Measurements from ENCODE around the gene GEMIN7.

Gene GEMIN7

DNA sequence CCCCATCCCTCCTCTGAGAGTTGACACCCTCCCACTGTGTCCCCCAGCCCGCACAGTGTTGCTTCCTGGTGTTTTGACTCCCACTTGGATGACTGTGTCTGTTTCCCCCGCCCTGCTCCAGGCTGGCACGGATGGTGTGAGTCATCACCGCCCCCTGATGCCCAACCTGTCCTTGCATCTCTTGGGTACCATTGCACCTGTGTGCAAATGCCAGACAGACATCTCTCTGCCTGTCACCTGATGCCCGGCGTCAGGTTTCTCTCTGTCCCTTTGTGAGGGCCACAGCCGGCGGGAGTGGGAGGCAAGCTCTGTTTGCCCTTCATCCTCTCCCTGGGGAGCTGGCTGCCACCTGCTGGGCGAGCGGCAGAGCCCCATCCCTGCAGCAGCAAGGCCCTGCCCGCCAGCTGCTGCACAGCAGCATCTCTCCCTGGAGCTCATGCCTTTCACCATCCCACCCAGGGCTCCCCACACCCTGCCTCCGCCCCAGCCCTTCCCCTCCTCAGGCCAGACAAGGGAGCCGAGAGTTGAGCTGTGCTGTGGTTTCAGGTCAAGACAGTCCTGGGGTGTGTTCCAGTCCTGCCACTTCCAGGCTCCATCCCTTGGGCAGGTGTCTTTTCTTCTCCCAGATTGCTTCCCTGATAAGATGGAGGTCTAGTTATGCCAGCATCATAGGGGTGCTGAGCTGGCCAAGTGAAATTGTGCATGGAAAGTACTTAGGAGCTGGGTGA lies 52.0 kb downstream of the GEMIN7 start:
- DNase-seq: no peak

DNA sequence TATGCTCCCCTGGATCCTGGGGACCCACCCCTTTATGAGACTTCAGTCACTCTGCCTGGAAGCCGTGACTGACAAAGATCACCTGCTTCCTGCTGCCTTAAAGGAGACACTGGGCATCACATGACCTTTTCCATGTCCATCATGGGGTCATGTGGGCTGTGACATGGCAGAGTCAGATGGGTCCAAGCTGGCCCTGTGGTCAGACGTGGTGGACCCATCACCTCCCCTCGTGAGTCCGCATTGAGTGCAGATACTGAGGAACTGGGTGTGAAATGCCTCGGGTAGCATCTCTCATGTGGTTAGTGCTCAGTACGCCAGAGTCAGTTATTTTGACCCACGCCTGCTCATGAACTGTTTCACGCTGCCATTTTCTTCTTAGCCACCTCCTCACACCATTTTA lies 54.6 kb downstream of the GEMIN7 start:
- DNase-seq: no peak

DNA sequence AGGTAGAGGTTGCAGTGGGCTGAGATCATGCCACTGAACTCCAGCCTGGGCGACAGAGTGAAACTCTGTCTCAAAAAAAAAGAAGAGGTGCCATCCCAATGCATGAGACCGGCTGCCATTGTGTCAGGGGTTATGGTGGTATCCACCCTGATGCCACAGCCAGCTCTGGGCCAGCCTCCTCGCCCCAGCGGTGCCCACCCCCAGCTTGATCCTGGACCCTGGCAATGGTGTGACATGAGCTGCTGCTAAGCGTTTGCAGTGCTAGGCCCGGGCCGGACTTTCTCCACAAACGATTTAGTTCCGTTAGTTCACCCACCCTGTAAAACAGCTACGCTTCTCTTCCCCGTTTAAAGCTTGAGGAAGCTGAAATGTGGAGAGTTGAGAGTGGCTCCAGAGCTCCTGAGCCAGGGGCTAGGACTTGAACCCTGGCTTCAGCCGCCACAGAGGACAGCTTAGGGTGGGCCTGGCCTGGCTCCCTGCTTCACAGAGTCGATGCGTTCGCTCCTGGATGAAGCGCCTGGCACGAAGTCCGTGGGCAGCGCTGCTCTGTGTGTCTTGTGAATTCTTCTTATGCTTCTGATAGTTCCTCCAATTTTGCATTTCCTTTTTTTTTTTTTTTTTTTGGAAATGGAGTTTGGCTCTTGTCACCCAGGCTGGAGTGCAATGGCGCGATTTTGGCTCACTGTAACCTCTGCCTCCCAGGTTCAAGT lies 56.3 kb downstream of the GEMIN7 start:
- DNase-seq: no peak

DNA sequence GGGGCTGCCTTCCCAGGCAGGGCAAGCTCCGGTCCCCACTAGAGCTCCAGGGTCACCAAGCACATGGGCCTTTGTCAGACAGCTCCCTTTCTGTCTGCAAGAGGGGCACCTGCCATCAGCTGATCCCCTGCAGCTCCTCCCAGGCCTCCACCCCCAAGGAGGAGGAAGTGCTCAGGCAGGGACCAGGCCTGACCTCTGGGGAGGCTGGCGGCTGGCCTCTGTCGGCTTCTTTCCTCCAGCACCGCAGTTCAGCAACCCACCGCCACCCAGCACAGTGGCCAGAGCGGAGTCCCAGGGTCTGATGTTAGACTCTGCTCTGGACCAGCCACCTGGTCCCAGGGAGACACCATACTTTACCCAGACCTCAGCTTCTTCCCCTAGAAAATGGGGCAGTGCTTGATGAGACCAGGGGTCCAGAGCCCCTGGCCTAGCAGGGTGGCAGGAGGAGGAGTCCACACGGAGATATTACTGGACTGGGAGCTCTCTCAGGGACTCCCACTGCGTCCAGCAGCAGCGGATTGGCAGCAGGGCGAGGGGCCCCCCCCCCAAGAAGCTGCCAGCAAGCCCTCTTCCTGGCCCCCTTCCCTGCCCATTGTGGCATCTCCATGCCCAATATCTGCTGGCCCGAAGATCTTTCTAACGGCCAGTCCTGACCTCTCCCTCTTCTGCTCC lies 57.6 kb downstream of the GEMIN7 start:
- no peak for DNase-seq

DNA sequence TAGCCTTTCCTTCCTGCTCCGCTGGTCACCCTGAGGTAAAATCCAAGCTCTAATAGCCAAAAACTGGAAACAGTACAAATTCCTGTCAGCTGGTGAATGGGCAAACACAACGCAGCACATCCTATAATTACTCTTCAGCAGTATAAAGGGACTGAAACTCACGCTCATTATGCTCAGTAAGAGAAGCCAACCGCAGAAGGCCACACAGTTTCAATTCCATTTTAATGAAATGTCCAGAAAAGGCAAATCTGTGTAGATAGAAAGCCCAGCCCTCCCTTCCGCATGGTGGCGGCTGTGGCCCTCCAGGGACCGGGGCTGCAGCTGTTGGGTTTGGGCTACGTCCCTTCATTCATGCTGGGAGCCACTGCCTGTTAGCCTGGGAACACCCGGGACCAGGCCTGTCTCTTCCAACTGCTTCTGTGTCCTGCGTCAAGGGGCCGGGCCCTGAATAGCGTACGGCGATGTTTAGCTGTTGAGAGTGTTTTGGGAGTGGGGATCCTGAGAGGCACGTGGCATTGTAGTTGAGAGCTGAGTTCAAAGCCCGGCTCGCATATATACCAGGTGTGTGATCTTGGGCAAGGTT lies 58.2 kb downstream of the GEMIN7 start:
- no peak for DNase-seq

DNA sequence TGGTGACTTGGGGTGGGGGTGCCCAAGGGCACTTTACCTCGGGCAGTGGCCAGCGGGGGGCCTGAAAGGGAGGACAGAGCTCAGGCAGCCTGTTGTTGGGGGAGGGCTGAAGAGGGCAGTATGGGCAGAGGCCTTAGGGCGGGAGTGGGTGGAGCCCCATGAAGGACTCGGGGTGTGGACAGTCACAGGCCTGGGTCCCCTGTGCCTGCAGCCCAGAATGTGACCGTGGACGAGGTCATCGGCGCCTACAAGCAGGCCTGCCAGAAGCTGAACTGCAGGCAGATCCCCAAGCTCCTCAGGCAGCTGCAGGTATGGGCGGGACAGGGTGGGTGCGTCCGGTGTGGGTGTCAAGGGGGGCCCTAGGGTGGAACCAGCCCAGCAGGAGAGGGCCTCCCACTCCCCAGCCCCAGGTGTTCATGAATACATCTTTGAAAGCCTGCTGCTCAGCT lies 59.3 kb downstream of the GEMIN7 start:
- DNase-seq: no peak

DNA sequence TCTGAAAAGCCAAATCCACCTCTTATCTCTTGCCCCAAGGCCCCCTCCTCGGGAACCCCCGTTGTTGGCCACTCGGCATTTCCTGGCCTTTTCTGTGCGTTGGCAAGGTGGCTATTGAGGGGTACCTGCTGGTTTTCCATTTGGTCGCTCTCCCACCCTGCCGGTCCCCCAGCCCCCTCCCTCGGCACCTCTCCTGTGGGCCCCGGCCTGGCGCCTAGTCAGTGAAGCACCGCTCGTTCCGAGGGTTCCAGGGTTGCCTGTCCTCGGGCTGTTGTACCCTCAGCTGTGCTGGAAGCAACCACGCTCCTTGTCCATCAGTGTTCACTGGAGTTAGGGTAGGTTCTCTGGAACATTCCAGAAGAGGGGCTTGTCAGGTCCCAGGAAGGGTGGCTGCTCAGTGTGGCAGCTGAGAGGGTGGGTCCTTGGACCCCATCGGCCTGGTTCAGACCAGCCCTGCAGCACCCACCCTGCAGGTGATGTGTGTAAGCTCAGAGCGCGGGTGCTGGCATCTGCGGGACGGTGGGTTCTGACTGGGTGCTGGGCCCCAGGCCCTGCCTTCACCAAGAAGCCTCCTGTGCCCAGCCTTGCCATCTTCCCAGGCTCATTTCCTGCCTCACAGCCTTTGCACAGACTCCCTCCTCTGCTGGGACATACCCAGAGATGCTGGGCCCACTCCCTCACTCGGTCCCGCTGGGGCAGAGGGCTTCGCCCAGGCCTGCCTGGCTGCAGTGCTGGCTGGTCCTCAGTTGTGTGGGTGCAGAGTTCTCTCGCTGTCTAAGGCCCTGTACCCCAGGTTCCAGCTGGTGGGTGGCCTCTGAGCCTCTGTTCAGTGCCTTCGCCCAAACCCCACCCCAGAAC lies 60.5 kb downstream of the GEMIN7 start:
- no peak for DNase-seq

DNA sequence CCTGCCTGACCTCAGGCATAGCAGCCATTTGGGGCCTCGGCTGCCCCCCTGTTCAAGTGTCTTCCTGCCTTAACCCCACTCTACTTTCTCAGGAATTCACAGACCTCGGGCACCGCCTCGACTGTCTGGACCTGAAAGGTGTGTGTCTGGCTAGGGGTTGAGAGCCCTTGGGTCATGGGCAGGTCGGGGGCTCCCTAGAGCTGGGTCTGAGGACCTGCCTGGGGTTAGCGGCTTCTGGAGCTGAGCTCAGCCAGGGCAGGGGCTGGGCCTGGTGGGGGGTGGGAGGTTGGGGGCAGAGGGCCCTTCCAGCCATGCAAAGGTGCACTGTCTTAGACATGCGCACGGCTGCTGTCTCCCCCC lies 61.1 kb downstream of the GEMIN7 start:
- DNase-seq: no peak

DNA sequence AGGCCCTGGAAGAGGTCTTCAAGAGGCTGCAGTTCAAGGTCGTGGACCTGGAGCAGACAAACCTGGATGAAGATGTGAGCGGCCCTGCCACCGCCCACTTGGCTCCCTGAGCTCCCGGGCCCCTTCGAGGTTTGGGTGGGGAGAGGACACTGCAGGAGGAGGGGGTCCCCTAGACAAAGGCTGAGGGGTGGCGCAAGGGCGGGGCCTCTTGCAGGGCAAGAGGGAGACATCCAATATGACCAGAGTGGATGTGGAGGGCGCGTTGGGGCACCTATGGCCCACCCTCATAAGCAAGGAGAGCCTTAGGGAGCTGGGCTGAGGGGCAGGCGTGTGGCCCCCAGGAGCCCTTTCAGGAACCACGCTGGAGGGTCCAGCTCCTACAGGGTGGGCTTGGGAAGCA lies 61.5 kb downstream of the GEMIN7 start:
- DNase-seq: no peak
